HepG2 (cell line): ENCODE data around the gene KANK3. TPM values are rescaled to one million over a fixed set of nuclear protein-coding genes. Genes with fewer than 3 reads are reported as not detected.

Experiments used
- ATAC-seq: fragments of 200-7000 bp; cut with Tn5 transposase; 3 replicates; pipeline ENCODE4 v1.9.1; 2020; ENCODE audit warnings: mild to moderate bottlenecking, moderate library complexity
- BruUV-seq: library from RNA; stranded (reverse); fragments of 400-500 nt; replicated peaks from 2 replicates; lab custom pipeline; 2021; lab: Mats Ljungman, UMichigan
- CTCF ChIA-PET: fragments of 300-600 bp; formaldehyde crosslinking; extraction: SDS; loops from one replicate; lab custom pipeline; 2021; ENCODE audit warnings: low total read pairs, inconsistent platforms, low intra/inter-chr PET ratio; lab: Yijun Ruan, JAX
- POLR2A ChIA-PET: fragments of 350-600 bp; sonication (Branson Sonifier 250); formaldehyde crosslinking; loops from one replicate; lab custom pipeline; 2020; ENCODE audit warnings: antibody characterized with exemption, inconsistent platforms; lab: Yijun Ruan, JAX
- DNase-seq: peaks from one replicate; pipeline ENCODE4 v3.0.0-alpha.2; 2015; ENCODE audit warnings: low spot score
- FAIRE-seq: peaks from 3 replicates; lab custom pipeline; 2011; peaks lifted over from hg19 to GRCh38; lab: Jason Lieb, UNC
- H2AFZ ChIP-seq: one replicate; pipeline ENCODE4 v1.6.1; 2011; ENCODE audit warnings: low read length, inconsistent platforms
- H3K27ac ChIP-seq: fragments of 300-600 bp; 3 replicates; pipeline ENCODE4 v1.8.0; 2011; ENCODE audit warnings: mixed run types, mild to moderate bottlenecking, mixed read lengths, low read length, inconsistent platforms; ENCODE audit not compliant: insufficient read depth; ENCODE audit errors: extremely low read length
- H3K27me3 ChIP-seq, 2 experiments: fragments of 200-600 bp in 1 of 2; 2 replicates in 1 of 2; 3 replicates in 1 of 2; pipeline versions ENCODE4 v1.6.0 to v1.8.0; 2011; ENCODE audit warnings: low read length in 2 of 2, mild to moderate bottlenecking in 2 of 2, moderate library complexity in 2 of 2, inconsistent platforms in 1 of 2; ENCODE audit not compliant: insufficient read depth in 2 of 2, control insufficient read depth in 1 of 2
- H3K36me3 ChIP-seq, 2 experiments: fragments of 200-600 bp in 1 of 2; replicated peaks in 1 of 2; 2 replicates in 1 of 2; 3 replicates in 1 of 2; pipeline versions ENCODE4 v1.5.1 to v1.8.0; 2011; ENCODE audit warnings: low read length in 2 of 2, inconsistent platforms in 1 of 2; ENCODE audit not compliant: insufficient read depth in 2 of 2, control insufficient read depth in 1 of 2
- H3K4me1 ChIP-seq: 2 replicates; pipeline ENCODE4 v1.5.1; 2012; ENCODE audit warnings: low read length, inconsistent platforms; ENCODE audit not compliant: insufficient read depth
- H3K4me2 ChIP-seq: 2 replicates; pipeline ENCODE4 v1.6.0; 2011; ENCODE audit warnings: low read depth, low read length, inconsistent platforms
- H3K4me3 ChIP-seq, 3 experiments: fragments of 200-600 bp in 1 of 3; sonication (generic), shearing (Covaris generic) in 1 of 3; replicated peaks in 1 of 3; 2 replicates each; pipeline ENCODE4 v1.5.1; 2011 to 2016; ENCODE audit warnings: low read length in 3 of 3, inconsistent platforms in 2 of 3, low read depth in 2 of 3, mild to moderate bottlenecking in 2 of 3, control low read depth in 1 of 3, mixed read lengths in 1 of 3; ENCODE audit not compliant: insufficient read depth in 1 of 3
- H3K79me2 ChIP-seq: one replicate; pipeline ENCODE4 v1.6.1; 2011; ENCODE audit warnings: low read length, inconsistent platforms; ENCODE audit not compliant: insufficient read depth
- H3K9ac ChIP-seq: 2 replicates; pipeline ENCODE4 v1.6.0; 2011; ENCODE audit warnings: mild to moderate bottlenecking, low read depth, low read length, inconsistent platforms; ENCODE audit not compliant: insufficient read depth
- H3K9me3 ChIP-seq: 2 replicates; pipeline ENCODE4 v1.5.1; 2012; ENCODE audit warnings: mild to moderate bottlenecking, low read length
- H4K20me1 ChIP-seq: 2 replicates; pipeline ENCODE4 v1.6.0; 2011; ENCODE audit warnings: inconsistent platforms, mild to moderate bottlenecking, low read length, moderate library complexity; ENCODE audit not compliant: insufficient read depth
- ARID2 ChIP-seq: sonication (generic); formaldehyde crosslinking; IDR thresholded peaks from 2 replicates; pipeline ENCODE4 v1.8.1; 2022; ENCODE audit warnings: mild to moderate bottlenecking, missing genetic modification reagents, borderline replicate concordance
- ELF4 ChIP-seq: sonication (generic); formaldehyde crosslinking; IDR thresholded peaks from 2 replicates; pipeline ENCODE4 v1.5.0; 2020; ENCODE audit warnings: missing genetic modification reagents, mild to moderate bottlenecking, moderate library complexity, borderline replicate concordance
- KDM2A ChIP-seq: sonication (generic); formaldehyde crosslinking; IDR thresholded peaks from 2 replicates; pipeline ENCODE4 v1.4.0; 2020; ENCODE audit warnings: low read depth, missing genetic modification reagents, borderline replicate concordance
- KLF16 ChIP-seq, 2 experiments: sonication (generic) in 1 of 2; formaldehyde crosslinking in 1 of 2; IDR thresholded peaks; 2 replicates each; pipeline versions ENCODE4 v1.6.1 to v1.8.0; 2016 to 2023; ENCODE audit warnings: missing genetic modification reagents in 2 of 2, missing compliant biosample characterization in 1 of 2
- PHF8 ChIP-seq: sonication (generic); formaldehyde crosslinking; IDR thresholded peaks from 2 replicates; pipeline ENCODE4 v1.5.0; 2020; ENCODE audit warnings: missing genetic modification reagents
- ZNF296 ChIP-seq: sonication (generic); formaldehyde crosslinking; conservative IDR thresholded peaks from 2 replicates; pipeline ENCODE4 v1.5.0; 2020; ENCODE audit warnings: mild to moderate bottlenecking, missing genetic modification reagents
- ZNF629 ChIP-seq: sonication (generic); formaldehyde crosslinking; conservative IDR thresholded peaks from 2 replicates; pipeline ENCODE4 v1.5.0; 2020; ENCODE audit warnings: missing genetic modification reagents
- ZNF772 ChIP-seq: sonication (generic); formaldehyde crosslinking; IDR thresholded peaks from 2 replicates; pipeline ENCODE4 v1.5.0; 2020; ENCODE audit warnings: mild to moderate bottlenecking, missing genetic modification reagents
- WGBS: methylation state at CpG from one replicate; pipeline ENCODE4 v1.1.6; 2017; ENCODE audit warnings: low lambda C conversion rate; 5-methylcytosine and 5-hydroxymethylcytosine counted together
- in situ Hi-C: cut with HindIII; loops from 2 replicates; pipeline ENCODE4 v1.10.0; 2017; ENCODE audit warnings: low pct_unique_long_range_greater_than_20kb; ENCODE audit not compliant: extremely low pct_ligation_motif_present
- intact Hi-C: fragments of 100-400 bp; cut with micrococcal nuclease; formaldehyde crosslinking; loops from one replicate; pipeline ENCODE4 v1.10.0; 2022; ENCODE audit not compliant: unreplicated experiment
- polyA plus RNA-seq, 8 experiments: library from polyadenylated mRNA; depleted of rRNA in 3 of 8; stranded (reverse) in 7 of 8; unstranded in 1 of 8; fragments of >200 nt; fragmentation: Illumina TruSeq in 4 of 8; extraction: Trizol in 4 of 8; gene quantifications; 2 replicates each; pipeline versions ENCODE4 v1.2.1 to v1.2.3, GENCODE V29; 2011 to 2016; ENCODE audit warnings: low read depth in 4 of 8, missing spikeins in 1 of 8, mixed read lengths in 1 of 8; ENCODE audit not compliant: insufficient read depth in 1 of 8
- total RNA-seq, 5 experiments: library from RNA; depleted of rRNA; stranded (reverse); fragments of >200 nt; fragmentation: Illumina TruSeq; extraction: Trizol; gene quantifications; 2 replicates each; pipeline ENCODE4 v1.2.3, GENCODE V29; 2016; ENCODE audit warnings: low read depth in 1 of 5
- TF ChIP-seq, protein P1 (sequence below): IDR thresholded peaks from 2 replicates; pipeline ENCODE4 v1.6.1; 2018; ENCODE audit warnings: missing genetic modification reagents, mild to moderate bottlenecking, missing compliant biosample characterization
- TF ChIP-seq, protein P2 (sequence below): sonication (generic); formaldehyde crosslinking; IDR thresholded peaks from 2 replicates; pipeline ENCODE4 v1.4.0; 2020; ENCODE audit warnings: missing genetic modification reagents
- TF ChIP-seq, protein P3 (sequence below): sonication (generic); formaldehyde crosslinking; IDR thresholded peaks from 2 replicates; pipeline ENCODE4 v1.5.0; 2020; ENCODE audit warnings: mild to moderate bottlenecking, missing genetic modification reagents
- TF ChIP-seq, protein P4 (sequence below): sonication (generic); formaldehyde crosslinking; IDR thresholded peaks from 2 replicates; pipeline ENCODE4 v1.5.1; 2020; ENCODE audit warnings: mild to moderate bottlenecking, missing genetic modification reagents, moderate library complexity

KANK3 gene
- total and polyA plus RNA-seq, 2 of the 13 experiments (the other 11 are each of a cell fraction or from before 2014, with no cell fraction given), result 0.15 to 0.20 TPM

DNA sequence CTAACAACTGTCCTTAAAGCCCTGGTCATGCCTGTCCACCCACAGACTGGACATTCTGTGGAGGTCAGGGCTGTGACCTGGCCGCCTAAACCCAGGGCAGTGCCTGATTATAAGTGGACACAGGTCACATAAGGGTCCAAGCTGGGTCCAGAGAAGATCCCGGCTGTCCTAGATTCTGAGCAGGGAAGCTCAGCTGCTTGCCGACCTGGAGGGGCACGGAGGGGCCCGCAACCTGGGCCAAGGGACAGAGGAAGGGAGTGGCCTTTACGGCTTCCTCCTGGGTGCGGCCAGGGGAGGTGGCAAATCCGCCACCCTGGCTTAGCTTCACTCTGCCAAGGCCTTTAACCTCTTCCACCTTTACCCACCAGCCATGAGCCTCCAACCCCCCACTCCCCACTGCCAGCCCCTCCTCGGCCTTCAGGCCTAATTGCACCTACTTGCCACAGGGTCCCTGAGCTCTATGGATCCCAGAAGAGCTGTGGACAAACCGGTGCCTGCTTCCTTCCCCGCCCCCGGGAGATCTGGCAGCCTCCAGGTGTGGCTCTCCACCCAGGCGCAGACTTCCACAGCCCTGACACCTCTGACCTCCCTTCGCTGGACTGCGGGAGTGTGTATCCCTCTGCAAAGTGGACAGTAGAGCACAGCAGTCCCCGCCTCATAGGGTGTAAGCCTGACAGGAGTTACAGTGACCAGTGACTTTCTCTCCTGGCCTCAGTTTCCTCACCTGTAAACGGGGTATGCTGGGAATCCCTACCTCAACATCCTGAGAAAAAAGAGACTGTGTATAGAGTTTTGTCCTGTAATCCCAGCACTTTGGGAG lies 36.6 kb downstream of the KANK3 start:
- peaks cover 17% of the 10 kb centered on the region for H3K79me2 ChIP-seq
- peak overlapping the region in 2 of 3 experiments; percentile 13 to 50; a peak in 2 of 6 replicates for H3K4me3 ChIP-seq
- ATAC-seq (no peak), DNase-seq (no peak), FAIRE-seq (no peak)
- no peaks in the 10 kb centered on the region for H3K9me3 ChIP-seq
- peak overlapping the region; percentile 89; the same call in 1 of the 2 replicates for H3K9ac ChIP-seq
- intact Hi-C loops (no loop called here), in situ Hi-C loops (loop anchor here (5.0 kb wide), 1 partner anchor 44 kb away; no protein-coding TSS in a partner anchor)
- H3K4me1 ChIP-seq, result peaks cover 39% of the 10 kb centered on the region
- peak overlapping the region; percentile 98 for H3K4me2 ChIP-seq
- 79% methylated on average over 9 of the region's 17 CpGs for WGBS
- H2AFZ ChIP-seq, result no peak overlapping the region
- H4K20me1 ChIP-seq, result no peaks in the 10 kb centered on the region
- peaks cover 15 to 28% of the 10 kb centered on the region in 2 experiments; a peak in 4 of 5 replicates for H3K36me3 ChIP-seq
- ChIA-PET POLR2A (interaction anchor here (5.8 kb wide), 1 partner anchor 13 kb away, joined by 39 read pairs; the partner anchor contains the start of genes NDUFA7 and RPS28), CTCF (no interaction called here)
- no TSS peak for BruUV-seq
- no peaks in the 10 kb centered on the region for H3K27me3 ChIP-seq
- peak overlapping the region; percentile 20 for H3K27ac ChIP-seq
- no peak for TF ChIP-seq ZNF772 (CRISPR knock-in tag)
- TF ChIP-seq, protein P1, sequence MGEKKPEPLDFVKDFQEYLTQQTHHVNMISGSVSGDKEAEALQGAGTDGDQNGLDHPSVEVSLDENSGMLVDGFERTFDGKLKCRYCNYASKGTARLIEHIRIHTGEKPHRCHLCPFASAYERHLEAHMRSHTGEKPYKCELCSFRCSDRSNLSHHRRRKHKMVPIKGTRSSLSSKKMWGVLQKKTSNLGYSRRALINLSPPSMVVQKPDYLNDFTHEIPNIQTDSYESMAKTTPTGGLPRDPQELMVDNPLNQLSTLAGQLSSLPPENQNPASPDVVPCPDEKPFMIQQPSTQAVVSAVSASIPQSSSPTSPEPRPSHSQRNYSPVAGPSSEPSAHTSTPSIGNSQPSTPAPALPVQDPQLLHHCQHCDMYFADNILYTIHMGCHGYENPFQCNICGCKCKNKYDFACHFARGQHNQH (CRISPR knock-in tag), result 0 out of 2 replicates have a peak, but pooled peaks have one; percentile 35
- no peak for TF ChIP-seq KLF16 (CRISPR knock-in tag; IDR thresholded peaks at IDR 0.05)
- 0 out of 2 replicates have a peak, but pooled peaks have one; percentile 70 for TF ChIP-seq ZNF296
- TF ChIP-seq, protein P2, sequence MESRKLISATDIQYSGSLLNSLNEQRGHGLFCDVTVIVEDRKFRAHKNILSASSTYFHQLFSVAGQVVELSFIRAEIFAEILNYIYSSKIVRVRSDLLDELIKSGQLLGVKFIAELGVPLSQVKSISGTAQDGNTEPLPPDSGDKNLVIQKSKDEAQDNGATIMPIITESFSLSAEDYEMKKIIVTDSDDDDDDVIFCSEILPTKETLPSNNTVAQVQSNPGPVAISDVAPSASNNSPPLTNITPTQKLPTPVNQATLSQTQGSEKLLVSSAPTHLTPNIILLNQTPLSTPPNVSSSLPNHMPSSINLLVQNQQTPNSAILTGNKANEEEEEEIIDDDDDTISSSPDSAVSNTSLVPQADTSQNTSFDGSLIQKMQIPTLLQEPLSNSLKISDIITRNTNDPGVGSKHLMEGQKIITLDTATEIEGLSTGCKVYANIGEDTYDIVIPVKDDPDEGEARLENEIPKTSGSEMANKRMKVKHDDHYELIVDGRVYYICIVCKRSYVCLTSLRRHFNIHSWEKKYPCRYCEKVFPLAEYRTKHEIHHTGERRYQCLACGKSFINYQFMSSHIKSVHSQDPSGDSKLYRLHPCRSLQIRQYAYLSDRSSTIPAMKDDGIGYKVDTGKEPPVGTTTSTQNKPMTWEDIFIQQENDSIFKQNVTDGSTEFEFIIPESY, result 0 out of 2 replicates have a peak, but pooled peaks have one; percentile 26
- TF ChIP-seq ARID2 (CRISPR knock-in tag), result no peak
- TF ChIP-seq, protein P3, sequence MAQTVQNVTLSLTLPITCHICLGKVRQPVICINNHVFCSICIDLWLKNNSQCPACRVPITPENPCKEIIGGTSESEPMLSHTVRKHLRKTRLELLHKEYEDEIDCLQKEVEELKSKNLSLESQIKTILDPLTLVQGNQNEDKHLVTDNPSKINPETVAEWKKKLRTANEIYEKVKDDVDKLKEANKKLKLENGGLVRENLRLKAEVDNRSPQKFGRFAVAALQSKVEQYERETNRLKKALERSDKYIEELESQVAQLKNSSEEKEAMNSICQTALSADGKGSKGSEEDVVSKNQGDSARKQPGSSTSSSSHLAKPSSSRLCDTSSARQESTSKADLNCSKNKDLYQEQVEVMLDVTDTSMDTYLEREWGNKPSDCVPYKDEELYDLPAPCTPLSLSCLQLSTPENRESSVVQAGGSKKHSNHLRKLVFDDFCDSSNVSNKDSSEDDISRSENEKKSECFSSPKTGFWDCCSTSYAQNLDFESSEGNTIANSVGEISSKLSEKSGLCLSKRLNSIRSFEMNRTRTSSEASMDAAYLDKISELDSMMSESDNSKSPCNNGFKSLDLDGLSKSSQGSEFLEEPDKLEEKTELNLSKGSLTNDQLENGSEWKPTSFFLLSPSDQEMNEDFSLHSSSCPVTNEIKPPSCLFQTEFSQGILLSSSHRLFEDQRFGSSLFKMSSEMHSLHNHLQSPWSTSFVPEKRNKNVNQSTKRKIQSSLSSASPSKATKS, result no peak
- TF ChIP-seq PHF8 (CRISPR knock-in tag), result no peak
- peak; percentile 56 for TF ChIP-seq ZNF629
- no peak for TF ChIP-seq ELF4 (CRISPR knock-in tag)
- TF ChIP-seq, protein P4, sequence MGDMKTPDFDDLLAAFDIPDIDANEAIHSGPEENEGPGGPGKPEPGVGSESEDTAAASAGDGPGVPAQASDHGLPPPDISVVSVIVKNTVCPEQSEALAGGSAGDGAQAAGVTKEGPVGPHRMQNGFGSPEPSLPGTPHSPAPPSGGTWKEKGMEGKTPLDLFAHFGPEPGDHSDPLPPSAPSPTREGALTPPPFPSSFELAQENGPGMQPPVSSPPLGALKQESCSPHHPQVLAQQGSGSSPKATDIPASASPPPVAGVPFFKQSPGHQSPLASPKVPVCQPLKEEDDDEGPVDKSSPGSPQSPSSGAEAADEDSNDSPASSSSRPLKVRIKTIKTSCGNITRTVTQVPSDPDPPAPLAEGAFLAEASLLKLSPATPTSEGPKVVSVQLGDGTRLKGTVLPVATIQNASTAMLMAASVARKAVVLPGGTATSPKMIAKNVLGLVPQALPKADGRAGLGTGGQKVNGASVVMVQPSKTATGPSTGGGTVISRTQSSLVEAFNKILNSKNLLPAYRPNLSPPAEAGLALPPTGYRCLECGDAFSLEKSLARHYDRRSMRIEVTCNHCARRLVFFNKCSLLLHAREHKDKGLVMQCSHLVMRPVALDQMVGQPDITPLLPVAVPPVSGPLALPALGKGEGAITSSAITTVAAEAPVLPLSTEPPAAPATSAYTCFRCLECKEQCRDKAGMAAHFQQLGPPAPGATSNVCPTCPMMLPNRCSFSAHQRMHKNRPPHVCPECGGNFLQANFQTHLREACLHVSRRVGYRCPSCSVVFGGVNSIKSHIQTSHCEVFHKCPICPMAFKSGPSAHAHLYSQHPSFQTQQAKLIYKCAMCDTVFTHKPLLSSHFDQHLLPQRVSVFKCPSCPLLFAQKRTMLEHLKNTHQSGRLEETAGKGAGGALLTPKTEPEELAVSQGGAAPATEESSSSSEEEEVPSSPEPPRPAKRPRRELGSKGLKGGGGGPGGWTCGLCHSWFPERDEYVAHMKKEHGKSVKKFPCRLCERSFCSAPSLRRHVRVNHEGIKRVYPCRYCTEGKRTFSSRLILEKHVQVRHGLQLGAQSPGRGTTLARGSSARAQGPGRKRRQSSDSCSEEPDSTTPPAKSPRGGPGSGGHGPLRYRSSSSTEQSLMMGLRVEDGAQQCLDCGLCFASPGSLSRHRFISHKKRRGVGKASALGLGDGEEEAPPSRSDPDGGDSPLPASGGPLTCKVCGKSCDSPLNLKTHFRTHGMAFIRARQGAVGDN (CRISPR knock-in tag), result peak; percentile 25; the same call in 1 of the 2 replicates
- 0 out of 2 replicates have a peak, but pooled peaks have one; percentile 23 for TF ChIP-seq KDM2A (CRISPR knock-in tag)
